Activated CD8-positive, alpha-beta memory T cell treated with anti-CD3 and anti-CD28 coated beads for 24 hours (primary cell): ENCODE results near the gene DPH5.

Source experiments
- DNase-seq: peaks from one replicate; pipeline ENCODE4 v3.0.0-alpha.2; 2020

Gene DPH5

DNA sequence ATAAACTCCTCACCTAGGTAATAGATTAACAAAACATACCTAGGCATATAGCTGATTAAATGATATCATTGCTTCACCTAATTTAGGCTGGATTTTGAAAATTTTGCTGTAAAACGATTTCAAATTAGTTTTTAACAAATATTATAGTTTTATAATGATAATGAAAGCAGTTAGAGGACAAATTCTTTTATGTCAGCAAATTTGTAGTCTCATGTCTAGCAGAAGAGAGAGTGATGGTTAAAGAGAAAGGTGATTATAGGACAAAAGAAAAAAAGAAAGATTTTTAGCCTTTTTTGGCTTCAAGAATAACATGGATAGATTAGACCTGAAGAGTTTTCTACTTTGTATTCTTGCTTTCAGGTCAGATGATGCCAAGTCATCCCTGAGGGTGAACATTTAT lies 3.6 kb upstream of the DPH5 start:
- no peak for DNase-seq

DNA sequence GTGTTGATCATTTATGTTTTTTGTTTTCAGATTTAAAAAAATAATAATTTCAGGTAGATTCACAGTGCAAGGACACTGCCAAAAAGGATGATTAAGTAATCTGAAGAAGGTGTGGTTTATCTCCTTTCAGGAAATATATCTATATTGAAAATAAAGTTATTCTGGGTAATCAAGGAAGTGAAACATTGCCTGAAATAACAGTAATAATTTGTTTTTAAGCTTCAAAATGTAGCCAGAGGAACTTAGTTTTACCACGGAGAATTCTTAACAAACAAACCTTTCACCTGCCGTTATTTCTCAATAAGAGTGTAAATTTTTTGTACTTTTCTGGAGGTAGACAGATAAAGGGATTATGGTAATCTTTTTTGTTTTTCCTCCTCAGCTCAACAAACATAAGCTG lies 2.9 kb upstream of the DPH5 start:
- no peak for DNase-seq

DNA sequence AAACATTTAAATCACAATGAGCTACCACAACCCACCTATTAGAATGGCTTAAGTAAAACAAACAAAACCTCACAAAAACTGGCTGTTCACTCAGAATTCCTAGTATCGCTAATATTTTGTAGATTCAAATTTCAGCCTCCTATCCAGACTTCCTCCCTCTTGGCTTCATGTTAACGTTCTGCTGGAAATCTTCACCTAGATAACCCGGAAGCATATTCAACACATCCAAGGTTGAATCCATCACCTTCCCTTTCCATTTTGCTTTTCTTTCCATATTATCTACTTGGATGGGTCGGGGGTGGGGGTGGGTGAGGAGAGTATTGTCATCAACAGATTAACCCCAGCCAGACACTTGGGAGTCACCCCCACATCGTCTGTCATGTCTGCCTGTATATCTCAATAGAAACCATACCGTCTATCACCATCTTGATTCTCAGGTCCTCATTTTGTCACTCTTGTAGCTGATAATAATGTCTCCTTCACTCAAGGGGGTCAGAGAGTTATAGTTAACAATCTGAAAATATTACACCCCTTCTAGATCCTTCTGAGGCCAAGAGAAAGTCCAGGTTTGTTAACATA lies 1.7 kb upstream of the DPH5 start:
- DNase-seq: no peak

DNA sequence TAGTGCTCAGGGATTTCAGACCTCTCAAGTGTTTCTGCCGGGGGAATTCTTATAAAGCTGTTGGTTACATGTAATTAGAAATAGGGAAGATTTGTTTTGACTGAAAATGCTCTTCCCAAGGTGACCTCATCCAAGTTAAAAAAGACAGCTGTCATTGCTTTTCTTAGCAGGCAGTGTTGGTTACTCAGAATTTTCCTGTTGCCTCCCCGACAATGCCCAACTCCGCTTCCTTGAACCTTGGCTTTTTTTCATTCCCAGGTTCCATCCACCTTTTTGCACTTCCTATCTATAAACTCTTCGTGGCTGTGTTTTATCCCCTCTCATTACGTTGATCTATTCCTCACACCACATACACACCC lies 825 bp upstream of the DPH5 start:
- no peak for DNase-seq

DNA sequence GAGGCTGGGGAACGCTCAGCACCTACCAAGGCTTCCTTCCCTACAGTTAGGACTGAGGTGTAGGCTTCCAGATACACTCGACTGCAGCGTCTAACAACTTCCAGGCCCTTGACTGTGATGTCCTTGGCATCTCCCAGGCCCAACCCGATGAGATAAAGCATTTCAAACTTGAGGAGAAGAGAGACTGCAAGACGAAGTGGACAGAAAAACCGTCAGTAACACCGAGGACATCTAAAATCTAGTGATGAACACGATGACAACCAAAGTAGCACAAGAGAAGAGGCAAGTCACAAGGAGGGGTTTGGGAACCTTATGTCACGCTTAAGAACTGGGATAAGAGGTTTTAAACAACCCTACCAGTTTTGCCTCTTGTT lies 314 bp downstream of the DPH5 start:
- DNase-seq: peak; percentile 80

DNA sequence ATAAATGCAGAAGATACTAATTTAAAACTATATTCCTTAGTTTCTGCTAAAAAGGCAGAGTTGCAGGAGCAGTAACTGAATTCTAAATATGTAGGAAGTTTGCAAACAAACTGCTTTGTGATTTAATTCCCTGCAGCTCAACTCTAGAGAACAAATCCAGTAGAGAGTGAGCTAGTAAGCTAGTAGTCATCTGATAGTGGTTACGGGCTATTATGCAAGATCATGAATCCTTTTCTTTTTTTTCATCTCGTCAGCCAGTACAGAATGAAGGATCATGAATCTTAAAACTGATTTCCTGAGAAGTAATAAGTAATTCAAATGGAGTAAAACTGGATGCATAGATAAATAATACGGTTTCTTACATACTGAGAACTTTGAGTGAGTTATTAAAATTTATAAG lies 3.3 kb downstream of the DPH5 start:
- DNase-seq: no peak

DNA sequence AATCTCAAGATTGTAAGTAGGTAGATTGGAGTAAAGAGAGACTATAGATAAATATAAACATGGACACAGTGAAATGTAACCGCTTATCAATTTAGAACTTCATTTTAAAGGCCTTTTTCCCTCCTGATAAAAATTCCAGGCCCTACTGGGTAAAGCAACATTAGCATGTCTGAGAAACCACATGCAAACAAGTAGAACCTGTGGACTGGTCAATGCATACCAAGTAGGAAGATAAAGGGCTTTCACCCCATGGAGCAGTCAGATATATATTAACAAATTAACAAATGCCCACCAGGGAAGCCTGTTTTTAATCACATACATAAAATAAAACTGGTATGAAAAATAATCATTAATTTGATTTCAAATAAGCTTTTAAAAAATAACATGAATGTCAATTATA lies 8.1 kb downstream of the DPH5 start:
- no peak for DNase-seq

DNA sequence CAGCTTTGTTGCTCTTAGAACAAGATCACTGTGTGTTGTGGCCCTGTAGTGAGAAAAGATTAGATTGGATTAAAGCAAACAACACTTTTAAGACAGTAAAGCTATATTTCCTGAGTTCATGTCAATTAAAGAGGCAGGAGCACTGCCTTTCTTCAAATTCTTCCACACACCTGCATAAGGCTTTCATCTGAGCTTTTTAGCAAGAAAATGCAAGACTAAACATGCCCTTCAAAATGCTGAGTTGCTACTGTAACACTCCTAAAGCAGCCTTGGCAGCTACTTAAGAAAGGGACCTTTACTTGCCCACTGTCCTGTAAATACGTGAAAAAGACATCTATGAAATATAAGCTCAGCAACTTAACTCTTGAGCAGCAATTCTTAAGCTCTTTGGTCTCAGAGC lies 11.8 kb downstream of the DPH5 start:
- DNase-seq: no peak

DNA sequence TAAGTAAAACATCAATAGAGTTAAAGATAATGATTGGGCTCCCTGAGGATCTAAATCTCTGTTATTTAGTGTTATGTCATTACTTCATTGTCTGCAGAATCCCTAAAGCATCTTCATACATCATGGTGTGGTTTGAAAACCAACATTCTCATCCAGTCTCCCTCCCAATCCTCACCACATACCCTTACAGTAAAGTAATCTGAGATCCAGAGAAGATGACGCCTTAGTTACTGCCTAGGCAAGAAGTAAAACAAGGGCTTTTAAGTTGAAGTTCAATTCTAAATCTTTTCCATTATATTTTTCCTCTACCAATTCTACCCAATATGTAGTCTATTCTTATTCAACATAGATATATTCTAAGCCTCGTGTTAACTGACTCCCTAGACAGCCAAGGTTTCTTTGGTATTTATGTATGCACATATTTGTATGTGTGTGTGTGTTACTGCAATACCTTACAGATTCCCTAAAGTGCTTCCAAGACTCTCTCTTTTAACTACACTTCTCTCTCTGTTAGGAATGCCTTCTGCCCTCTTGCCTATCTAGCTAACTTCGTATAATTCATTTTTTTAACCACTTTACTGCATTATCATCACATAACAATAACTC lies 17.3 kb downstream of the DPH5 start:
- DNase-seq: no peak

DNA sequence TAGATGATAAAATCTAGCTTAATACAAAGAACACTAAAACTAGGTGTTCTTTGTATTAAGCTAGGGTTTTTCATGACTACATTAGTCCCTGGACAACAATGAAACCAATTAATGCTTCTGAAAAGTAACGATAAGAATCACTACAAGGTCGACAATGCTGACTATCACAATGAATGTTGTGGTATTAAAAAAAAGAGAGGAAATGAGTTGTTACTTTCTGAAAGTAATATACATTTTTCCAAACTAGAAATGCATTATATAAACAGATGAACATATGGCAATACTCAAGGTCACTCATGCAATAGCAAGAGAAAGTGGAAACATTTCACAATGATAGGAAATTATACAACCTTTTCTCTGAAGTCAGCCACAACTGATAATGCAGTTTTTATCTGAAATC lies 19.0 kb downstream of the DPH5 start:
- DNase-seq: no peak

DNA sequence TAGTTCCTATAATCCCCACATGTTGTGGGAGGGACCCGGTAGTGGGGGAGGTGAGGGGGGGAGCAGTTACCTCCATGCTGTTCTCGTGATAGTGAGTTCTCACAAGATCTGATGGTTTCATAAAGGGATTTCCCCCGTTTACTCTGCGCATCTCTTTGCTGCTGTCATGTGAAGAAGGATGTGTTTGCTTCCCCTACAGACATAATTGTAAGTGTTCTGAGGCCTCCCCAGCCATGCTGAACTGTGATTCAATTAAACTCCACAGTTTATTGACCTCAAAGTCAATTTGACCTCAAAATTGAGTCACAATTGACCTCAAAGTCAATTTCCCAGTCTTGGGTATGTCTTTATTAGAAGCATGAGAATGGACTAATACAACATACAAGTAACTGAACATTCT lies 19.7 kb downstream of the DPH5 start:
- no peak for DNase-seq

DNA sequence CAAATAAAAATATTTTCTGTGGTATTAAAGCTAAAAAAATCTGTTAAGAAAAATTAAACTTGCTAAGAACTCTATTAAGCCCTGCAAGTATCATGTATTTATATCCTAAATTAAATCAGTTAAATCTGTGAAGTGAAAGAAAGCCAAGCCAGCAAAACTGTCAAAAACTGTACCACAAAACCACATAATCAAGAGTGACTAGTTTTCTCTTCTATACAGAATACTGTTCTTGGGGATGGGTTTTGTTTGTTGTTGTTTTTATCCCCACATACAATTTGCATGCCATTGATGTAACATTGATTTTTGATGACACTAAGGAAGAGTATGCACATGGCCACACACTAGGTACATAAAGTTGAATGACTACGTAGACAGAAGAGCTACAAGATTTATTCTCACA lies 20.4 kb downstream of the DPH5 start:
- no peak for DNase-seq

DNA sequence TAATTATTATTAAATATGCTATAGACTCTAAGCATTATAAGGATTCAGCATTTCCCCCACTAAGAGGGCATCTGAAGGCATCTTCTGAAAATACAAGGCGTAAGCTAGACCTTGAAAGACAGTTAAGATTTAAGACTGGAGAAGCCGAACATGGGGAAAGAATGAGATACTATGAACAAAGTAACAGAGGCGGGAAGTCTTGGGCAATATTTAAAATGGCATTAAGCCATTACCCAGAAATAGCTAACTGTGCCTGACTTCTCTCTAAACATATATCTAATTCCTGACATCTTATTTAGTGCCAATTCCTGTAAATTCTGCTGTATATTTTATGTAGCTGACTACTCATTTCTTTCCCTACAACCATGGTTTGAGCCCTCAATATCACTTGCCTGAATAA lies 20.9 kb downstream of the DPH5 start:
- no peak for DNase-seq

DNA sequence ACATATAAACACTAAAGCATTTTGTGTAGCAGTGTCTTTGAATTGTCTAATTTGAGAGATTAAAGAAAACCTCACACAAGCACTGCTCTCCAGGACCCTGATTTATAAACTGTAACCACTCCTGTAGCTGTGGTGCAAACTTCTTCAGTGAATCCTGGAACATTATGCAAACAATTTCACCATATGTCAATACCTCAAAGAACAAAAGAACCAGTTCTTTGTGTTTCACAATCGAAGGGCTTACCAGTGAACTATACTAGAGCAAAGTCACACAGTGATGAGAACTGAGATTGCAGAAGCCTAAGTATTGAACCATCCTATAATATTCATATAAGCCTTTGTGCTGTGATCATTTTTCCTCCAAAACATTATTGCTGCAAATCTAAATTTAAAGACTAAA lies 21.5 kb downstream of the DPH5 start:
- DNase-seq: no peak

DNA sequence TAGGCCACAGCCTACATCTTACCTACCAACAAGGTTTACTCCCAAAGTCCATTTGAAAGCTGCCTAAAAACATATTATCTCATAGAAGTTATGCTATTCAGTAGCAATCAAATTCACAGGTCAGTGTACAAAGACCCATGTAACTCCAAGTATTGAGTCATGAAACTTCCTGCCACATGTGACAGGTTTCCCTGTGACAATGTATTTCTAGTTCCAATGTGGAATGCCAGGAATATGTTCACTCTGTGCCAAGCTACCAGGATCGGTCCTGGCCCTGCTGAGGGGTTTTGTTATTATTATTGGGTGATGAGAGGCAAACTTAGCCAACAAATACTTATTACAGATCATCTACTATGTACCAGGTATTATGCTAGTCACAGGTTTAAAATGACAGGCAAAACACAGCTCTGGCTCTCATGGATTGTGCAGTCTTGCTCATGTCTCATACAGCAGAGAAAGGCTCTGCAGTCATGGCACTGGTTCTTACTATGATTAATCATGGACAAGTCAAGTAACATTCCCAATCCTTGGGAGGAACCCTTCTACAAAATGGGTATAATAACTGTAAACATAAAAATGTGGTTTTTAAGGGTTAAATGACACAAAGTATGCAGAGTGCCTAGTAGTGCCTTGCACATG lies 22.5 kb downstream of the DPH5 start:
- no peak for DNase-seq

DNA sequence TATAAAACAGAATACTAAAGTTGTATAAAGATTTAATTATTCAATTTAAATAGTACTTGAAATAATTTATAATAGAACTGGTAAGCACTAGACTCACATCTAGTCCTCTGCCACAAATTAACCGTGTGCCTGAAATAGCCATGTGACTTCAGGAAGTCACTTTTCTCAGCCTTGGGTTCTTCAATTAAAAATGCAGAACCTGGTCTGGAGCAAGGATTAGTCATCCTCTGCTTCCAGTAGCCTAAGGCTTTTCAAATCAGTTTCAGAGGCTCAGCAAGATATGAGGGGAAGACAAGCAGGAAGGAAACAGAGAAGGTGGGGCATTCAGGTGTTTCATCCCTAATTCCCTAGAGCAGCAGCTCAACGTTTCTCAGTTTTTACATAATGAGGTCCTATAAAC lies 23.0 kb downstream of the DPH5 start:
- DNase-seq: no peak

DNA sequence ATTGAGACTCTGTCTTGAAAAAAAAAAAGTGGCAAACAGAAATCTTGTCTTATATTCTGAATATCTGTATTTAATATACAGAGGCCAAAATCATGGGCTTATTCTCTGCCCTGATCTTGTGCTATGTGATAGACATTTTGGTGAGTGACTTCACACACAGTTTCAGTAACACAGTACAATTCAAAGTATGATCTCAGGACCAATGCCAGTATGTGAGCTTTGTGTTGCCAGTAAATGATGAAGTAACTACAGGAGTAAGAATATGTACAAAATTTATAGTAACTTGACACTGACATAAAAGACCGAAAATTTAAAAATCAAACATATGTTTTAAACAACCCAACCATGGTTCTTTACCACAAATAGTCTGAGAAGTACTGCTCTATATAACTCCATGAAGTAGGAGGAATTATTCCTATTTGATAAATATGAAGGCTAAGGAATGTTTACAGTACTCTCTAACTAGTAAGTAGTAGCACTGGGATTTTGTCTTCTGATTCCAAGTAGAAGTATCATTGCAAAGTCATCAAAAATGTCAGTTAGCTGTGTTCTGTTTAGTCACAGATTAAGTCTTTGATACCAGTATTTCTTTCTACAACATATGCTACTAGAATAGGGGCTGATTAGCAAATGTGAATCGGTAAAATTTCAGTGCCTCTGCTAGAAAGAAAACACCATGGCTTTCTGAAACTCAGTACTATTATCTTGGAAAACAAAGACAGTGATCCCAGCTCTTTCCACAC lies 25.3 kb downstream of the DPH5 start:
- DNase-seq: no peak

DNA sequence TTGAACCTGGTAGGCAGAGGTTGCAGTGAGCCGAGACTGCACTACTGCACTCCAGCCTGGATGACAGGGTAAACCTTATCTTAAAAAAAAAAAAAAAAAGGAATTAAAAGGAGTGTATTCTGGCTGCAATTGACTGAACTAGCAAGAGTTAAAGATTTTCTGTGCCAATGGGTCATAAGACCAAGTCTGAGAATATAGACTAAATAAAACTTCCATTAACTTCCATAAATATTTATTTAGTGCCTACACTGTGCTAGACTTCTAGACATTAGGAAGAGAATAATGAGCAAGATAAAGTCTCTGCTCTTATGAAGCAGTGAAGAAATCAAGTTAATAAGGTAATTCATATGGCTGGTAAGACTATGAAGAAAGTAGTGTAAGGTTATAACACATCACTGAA lies 27.2 kb downstream of the DPH5 start:
- DNase-seq: no peak

DNA sequence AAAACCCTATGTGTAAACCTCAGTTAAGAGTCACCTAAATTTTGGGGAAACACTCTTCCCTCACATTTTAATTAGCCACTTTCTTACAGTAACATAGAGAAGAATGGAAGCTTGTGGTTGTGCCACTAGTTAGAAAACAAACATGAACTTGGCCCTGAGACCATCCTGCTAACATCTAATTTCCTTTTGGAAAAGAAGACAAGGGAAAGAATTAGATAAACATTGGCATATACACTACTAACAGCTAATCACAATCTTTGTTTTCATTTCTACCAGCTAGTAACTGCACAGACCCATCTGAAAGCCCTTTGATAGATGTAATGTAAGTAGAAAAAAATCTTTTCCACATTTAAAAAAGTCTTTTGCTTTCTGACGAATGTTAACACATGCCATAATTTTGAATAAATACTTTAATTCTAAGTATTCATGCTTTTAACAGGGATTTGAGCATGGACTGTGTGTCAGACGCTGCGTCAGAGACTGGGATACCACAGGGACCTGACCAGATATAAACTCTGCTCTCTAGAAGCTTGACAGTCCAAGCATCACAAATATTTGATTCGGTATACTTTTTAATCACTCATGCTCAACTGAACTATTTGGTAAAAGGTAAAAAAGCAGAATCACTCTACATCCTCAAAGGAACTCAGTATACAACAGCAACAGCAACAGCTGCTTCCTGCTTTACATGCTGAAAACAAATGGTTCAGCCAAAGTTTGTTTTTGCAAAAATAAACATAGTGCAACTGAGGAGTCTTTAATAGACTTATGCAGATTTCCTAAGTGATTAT lies 30.2 kb downstream of the DPH5 start:
- DNase-seq: no peak

DNA sequence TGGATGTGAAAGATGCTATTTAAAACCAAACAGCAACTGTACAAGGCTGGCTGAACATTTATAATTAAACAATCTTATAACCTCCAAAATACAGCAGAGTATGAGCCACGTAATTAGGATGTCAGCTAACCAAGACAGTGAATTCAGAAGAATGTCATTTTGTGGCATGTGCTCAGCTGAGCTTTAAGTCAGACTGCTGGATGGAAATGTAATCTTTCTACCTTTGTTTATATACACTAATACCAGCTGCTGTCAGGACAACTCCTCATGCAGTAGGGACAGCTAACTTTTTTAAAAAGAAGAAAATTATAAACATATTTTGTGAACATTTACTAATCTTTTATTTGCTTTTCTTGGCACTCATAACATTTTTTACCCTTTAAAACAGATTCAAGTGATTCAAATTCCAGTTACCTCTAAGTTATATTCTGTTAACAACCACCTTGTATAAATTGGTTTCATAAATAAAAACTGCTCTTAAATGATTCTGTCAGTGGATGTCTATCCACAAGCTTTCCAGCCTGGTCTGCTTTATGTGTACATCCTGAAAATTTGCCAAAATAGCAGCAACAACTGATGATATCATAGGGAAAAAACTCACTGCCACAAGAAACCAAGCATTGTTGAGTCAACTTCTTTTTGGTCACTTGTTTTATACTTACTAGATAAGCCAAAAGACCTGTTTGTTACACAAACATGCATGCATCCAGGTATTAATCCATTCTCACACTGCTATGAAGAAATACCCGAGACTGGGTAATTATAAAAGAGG lies 36.1 kb downstream of the DPH5 start:
- DNase-seq: no peak

DNA sequence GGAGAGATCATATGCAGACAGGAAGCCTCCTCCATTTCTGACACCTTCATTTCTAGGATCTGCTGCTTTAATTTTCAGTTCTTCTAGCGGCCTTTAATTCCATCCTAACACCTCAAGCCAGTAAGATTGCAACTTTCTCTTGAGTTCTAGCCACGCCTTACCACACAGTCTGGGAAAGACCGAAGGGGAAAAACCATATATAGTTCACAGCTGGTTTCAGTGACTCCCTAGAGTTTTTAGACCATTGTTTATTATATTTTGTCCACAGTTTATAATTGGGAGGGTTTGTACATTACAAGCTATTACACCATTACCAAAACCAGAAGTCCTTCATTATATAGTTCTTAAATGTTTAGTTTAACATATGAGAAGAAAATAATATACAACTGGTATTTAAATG lies 37.5 kb downstream of the DPH5 start:
- DNase-seq: no peak

DNA sequence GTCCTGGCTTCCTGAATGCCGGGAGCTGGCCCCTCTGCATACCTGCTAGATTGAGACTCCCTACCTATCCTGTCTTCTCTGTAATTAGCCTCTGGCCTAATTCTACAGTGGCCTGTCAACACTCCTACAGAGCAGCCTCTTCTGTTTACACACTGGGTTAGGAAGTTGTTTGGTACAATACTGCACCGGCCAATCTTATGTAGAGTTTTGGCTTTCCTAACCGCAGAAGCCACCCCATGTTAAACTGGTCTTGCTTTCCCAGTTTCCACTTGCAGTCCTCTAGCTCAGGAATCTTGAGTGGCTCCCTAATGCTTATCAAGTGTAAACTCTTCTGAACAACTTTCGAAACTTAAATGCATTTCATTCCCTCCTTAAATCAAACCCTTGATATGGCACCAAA lies 42.8 kb downstream of the DPH5 start:
- no peak for DNase-seq

DNA sequence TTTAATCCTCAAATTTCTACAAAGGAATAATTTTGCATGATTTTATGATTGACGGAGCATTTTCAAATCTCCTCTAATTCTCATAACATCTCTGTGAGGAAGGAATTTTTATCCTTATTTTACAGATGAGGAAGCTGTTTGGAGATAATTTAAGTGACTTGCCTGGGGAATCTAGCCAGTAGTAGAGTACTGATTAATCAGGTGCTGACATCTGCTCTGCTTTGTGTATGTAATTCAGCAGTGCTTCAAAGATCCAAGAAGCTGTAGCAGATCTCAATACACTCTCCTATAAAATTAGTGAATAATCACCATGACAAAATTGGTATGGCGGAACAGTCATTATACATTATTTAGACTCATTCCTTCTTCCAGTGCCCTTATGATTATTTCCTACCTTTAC lies 46.0 kb downstream of the DPH5 start:
- no peak for DNase-seq
